Umbilical cord (tissue), 2 donors: ENCODE results near the gene BPIFB2. TPM values are rescaled to one million over a fixed set of nuclear protein-coding genes. Genes with fewer than 3 reads are reported as not detected.
"Not testable (repeated sequence)": the region's sequence is repeated elsewhere in the genome, so short reads cannot be mapped to it uniquely, and the experiment has no call there.

Experiments
- DNase-seq: peaks from one replicate; pipeline ENCODE4 v3.0.0-alpha.2; 2015; ENCODE audit warnings: low spot score
- total RNA-seq: library from RNA; depleted of rRNA; stranded (reverse); fragments of >200 nt; gene quantifications from one replicate; pipeline ENCODE4 v1.2.3, GENCODE V29; 2014; ENCODE audit warnings: low replicate concordance; ENCODE audit not compliant: insufficient read depth

BPIFB2 gene
- total RNA-seq, 1 donor from 2014 or later = not detected

DNA sequence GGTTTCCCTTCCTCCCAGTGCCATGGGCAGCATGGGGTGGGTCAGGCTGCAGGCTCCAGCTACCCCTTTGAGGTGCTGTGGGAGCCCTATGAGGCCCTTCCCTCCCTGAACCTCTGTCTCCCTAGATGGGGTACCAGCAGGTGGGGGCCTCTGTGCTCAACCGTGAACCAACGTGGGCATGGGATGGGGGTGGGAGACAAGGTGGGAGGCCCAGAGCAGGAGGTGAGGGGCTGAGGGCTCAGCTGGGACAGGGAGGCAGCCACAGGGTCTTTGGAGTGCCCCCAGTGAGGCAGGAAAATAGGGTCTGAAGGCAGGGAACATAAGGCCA lies 36.6 kb upstream of the BPIFB2 start:
- DNase-seq = no peak

DNA sequence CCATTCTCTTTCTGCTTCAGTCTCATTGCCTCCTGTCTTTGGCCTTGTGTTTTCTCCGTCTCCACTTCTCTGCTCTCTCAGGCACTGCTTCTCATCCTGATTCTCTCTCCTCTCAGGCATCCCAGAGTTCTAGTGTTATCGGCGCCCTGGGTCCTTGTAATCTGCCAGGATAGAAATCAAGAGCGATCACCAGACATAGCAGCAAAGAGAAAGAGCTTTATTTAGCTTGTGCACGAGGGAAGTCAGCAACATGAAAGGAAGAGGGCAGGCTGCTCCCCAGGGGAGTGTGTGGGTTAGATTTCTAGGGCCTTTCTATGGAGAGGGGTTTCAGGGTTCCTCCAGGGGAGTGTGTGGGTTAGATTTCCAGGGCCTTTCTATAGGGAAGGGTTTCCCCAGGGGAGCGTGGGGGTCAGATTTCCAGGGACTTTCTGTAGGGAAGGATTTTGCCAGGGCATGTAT lies 35.8 kb upstream of the BPIFB2 start:
- peak; percentile 67 for DNase-seq

DNA sequence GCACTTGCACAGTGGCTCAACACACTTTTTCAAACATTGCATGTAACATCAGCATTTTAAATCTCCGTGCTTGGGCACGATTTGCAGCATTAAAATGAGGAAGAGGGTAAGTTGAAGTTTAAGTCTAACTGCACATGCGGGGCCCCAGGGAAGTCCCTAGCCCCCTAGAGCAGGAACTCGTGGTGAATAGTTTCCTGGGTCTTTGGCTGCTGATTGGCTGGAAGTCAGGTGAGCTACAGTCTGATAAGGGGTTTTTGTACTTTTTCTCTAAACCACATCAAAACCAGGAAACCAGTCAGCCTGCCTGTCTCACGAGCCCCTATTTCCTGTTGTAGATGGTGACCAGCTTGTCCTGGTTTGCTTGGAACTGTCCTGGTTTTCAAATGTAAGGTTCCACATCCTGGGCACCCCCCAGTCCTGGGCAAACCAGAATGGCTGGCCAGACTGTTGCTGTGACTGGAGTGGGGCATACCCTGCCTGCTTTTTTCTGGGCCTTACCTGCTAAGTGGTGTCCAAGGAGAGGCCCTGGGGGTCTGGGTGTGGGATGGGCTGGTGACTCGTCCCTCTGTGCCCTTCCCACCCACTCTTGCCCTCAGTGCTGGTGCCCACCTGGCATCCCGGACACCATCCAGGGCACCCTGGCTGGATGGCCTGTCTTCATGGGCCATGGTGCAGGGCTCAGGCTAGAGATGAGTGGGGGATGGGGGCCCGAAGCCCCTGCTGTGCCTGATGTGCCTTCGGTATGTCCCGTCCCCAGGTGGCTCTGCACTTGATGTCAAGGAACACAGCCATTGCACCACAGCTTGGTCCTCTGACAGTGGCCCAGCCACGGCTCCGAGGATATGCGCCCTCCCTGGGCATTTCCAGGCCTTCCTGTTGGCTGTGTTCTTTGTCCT lies 35.1 kb upstream of the BPIFB2 start:
- peak; percentile 20 for DNase-seq

GRCh38 chr20:32973077-32973717 lies 34.3 kb upstream of the BPIFB2 start:
- DNase-seq = no peak

- DNase-seq = not testable (repeated sequence)
These were observed 33.1 kb upstream of the BPIFB2 start for GRCh38 chr20:32974204-32975064.

DNA sequence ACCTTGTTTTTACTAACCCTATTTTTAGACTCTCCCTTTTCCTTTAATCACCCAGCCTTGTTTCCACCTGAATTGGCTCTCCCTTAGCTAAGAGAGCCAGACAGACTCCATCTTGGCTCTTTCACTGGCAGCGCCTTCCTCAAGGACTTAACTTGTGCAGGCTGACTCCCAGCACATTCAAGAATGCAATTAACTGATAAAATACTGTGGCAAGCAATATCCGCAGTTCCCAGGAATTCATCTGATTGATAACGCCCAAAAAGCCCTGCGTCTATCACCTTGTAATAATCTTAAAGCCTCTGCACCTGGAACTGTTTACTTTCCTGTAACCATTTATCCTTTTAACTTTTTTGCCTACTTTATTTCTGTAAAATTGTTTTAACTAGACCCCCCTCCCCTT lies 32.4 kb upstream of the BPIFB2 start:
- not testable (repeated sequence) for DNase-seq

DNA sequence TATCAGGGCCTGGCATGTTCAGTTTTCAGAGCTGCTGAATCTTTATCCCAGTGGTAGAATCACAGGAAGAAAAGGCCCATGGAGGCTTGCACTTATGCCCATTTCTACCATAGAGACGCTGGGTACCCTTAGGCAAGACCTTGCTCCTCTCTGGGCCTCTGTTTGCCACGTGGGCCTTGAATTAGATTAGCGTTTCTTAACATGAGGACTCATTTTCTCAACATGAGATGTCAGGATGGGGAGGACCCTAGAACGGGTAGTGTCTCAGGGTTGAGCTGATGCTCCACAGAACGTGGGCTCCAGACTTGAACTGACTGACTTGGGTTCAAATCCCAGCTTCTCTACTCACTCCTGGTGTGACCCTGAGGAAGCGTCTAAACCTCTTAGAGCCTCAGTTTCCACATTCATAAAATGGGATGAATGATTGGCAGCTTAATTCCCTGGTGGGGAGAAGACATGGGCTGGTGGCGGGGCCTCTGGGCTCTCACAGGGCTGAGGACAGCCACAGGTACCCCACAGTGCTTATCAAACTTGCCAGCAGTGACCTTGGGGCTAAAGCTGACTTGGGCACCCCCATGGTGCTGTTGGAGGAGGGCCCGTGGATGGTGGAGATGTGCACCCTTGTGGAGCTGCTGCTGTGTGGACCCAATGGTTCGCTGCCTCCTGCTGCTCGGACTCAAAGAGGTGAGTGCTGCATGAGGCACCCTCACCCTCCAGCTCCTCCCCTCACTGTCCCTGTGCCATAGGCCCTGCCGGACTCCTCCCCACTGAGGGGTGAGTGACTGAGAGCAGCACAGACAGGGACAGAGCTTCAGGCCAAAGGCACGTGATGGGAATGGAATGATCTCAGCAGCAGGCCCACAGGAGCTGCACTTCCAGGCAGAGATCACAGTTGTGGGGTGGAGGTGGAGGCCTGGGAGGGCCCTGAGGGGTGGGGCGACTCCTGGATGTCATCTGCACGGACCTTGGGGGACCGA lies 31.5 kb upstream of the BPIFB2 start:
- peak; percentile 29 for DNase-seq

- DNase-seq = no peak
These were observed 30.8 kb upstream of the BPIFB2 start for GRCh38 chr20:32976746-32977145.

DNA sequence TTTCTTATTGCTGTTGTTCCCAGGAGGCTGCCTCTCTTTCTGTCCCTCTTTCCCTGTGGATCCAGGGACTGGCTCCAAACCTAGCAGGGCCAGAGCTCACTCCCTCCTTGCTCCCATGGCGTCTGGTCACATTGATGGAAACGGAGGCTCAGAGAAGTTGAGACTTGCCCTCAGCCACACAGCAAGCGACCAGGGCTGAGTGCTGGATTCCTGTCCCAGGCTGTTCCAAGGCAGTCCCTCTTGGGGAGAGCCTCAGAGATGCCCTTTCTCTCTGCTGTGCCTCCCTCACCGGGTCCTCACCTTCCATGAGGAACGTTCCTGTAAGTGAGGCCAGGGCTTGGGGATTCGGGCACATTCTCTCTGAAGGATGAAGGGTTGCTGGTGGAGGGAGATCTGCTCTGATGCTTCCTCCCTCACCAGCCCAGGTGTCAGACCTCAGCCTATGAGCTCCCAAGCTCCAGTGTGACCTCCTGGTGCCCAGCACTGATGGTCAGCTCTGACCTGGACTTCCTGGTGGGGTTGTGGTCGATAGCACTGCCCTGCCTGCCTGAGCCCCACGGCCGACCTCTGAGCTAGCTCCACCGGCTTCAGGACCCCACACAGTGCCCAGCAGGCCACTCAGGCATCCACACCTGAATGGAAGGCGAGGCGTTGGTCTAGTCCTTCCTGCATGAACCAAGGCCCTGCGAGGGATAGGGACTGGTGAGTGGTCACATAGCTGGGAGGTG lies 30.1 kb upstream of the BPIFB2 start:
- no peak for DNase-seq

- DNase-seq = no peak
These were observed 29.5 kb upstream of the BPIFB2 start for GRCh38 chr20:32978009-32978335.

- DNase-seq = no peak
These were observed 28.1 kb upstream of the BPIFB2 start for GRCh38 chr20:32979201-32979998.

DNA sequence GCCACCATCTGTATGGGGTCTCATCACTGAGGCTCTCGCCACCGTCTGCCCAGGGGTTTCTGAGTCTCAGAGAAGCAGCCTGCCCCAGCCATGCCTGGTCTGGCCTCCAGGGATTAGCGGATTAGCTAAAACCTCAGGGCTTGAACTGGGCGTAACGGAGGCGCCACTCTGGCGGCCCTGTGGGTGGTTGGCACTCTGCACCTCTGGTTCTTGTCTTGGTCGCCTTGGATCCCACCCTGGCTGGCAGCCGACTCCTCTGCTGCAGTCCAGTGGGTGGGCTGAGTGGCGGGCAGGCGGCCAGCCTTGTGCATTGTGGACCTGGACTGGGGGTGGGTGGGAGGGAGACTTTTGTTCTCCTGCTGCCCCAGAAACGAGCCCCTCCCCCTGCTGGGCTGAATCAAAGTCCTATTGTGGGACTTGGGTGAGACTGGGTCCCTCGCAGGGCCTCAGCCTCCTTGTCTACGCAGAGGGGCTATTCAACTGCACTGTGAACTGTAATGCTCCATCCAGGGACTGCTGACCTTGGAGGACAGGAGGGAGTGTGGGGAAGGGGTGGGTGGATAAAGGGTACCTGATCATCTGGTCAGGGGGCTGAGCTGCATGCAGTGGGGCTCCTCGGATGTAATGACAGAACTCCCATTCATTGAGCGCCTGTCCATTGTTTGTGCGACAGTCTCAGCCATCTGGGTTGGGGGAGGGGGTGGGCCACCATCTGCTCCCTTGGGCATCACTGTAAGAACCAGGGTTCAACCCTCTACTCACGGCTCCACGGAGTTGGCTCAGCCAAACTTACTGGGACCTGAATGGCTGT lies 27.2 kb upstream of the BPIFB2 start:
- peak; percentile 52 for DNase-seq

GRCh38 chr20:32980990-32981389 lies 26.5 kb upstream of the BPIFB2 start:
- no peak for DNase-seq

GRCh38 chr20:32982617-32983458 lies 24.7 kb upstream of the BPIFB2 start:
- peak; percentile 5 for DNase-seq

DNA sequence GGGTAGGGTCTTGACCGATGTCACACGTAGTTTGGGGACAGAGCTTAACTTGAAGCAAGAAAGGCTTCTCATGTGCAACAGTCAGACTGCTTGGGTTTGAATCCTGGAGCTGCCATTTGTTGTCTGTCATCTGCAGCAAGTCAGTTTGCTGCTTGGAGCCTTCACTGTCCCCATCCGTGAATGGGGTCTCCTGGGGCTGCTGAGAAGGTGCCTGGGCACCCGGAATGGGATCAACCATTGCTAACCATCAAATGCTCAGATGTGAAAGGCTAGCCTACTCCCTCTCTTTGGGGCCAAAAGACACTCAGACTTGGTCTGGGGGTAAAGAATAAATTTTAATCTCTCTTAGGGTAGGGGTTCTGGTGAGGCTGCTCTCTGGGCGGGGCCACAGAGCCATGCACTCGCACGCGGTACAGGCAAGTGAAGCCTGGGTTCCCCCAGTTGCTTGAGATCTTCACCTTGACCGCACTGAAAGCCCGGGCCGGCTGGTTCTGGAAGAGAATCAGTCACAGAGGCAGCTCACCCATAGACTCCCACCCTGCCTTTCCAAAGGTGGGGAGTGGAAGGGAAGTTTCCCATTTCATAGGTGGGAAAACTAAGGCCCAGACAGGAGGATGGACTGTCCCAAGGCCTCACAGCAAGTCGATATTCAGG lies 23.9 kb upstream of the BPIFB2 start:
- no peak for DNase-seq

DNA sequence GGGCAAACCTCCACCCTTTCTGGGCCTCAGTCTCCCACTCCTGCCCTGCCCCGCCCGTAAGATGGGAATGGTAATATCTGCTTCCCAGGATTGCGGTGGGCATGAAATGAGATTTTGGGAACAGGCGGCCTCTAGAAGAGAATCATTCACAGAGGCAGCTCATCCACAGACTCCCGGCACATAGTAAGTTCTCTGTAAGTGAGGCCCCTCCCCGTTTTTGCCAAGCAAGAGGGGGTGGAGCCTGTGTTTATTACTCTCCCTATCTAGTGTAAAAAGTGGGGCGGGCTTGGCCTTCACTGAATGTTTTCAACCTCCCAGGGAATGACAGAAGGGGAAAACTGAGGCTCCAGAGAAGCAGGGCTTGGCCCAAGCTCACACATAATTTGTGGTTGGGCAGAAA lies 23.3 kb upstream of the BPIFB2 start:
- DNase-seq = no peak
